Neural crest cell (in vitro differentiated cells): ENCODE measurements around the gene MAP3K8. TPM values are rescaled to one million over a fixed set of nuclear protein-coding genes. Genes with fewer than 3 reads are reported as not detected.
"Not testable (repeated sequence)": the region's sequence is repeated elsewhere in the genome, so short reads cannot be mapped to it uniquely, and the experiment has no call there.

Experiments
- DNase-seq: peaks from one replicate; pipeline ENCODE4 v3.0.0; 2021; ENCODE audit warnings: low read depth, mixed read lengths, low spot score
- H3K27ac Mint-ChIP-seq: one replicate; pipeline ENCODE4 v1.8.0; 2021; ENCODE audit warnings: mild to moderate bottlenecking, mixed read lengths; ENCODE audit not compliant: unreplicated experiment
- H3K27me3 Mint-ChIP-seq: 2 replicates; pipeline ENCODE4 v1.8.0; 2021; ENCODE audit warnings: low read depth, mild to moderate bottlenecking, mixed read lengths
- H3K36me3 Mint-ChIP-seq: 2 replicates; pipeline ENCODE4 v1.8.0; 2021; ENCODE audit warnings: low read depth, mild to moderate bottlenecking, mixed read lengths
- H3K4me1 Mint-ChIP-seq: 2 replicates; pipeline ENCODE4 v1.8.0; 2021; ENCODE audit warnings: mixed read lengths
- H3K4me3 Mint-ChIP-seq: one replicate; pipeline ENCODE4 v1.8.0; 2021; ENCODE audit warnings: mild to moderate bottlenecking, mixed read lengths
- H3K9me3 Mint-ChIP-seq: 2 replicates; pipeline ENCODE4 v1.8.0; 2021; ENCODE audit warnings: mixed read lengths
- CTCF ChIP-seq: fragments of 200-600 bp; sonication (generic); conservative IDR thresholded peaks from 2 replicates; pipeline ENCODE4 v1.5.0; 2021; ENCODE audit warnings: antibody characterized with exemption, mild to moderate bottlenecking
- total RNA-seq: library from RNA; stranded (reverse); gene quantifications from 2 replicates; pipeline ENCODE4 v1.2.1, GENCODE V29; 2021

MAP3K8 gene
- total RNA-seq, 1 donor from 2014 or later = 1.4 TPM

GRCh38 chr10:30431435-30431911, 2.5 kb upstream of the MAP3K8 start:
- peaks cover 28% of the 10 kb centered on the region for H3K27me3 Mint-ChIP-seq
- no peak for DNase-seq
- H3K4me1 Mint-ChIP-seq = peaks cover 39% of the 10 kb centered on the region
- no peak for TF ChIP-seq CTCF
- no peak overlapping the region for H3K27ac Mint-ChIP-seq
- no peaks in the 10 kb centered on the region for H3K36me3 Mint-ChIP-seq
- no peaks in the 10 kb centered on the region for H3K9me3 Mint-ChIP-seq
- H3K4me3 Mint-ChIP-seq = peak overlapping the region; percentile 84

- peak overlapping the region; percentile 88 for H3K4me3 Mint-ChIP-seq
- H3K27ac Mint-ChIP-seq = peak overlapping the region; percentile 35
- peaks cover 34% of the 10 kb centered on the region for H3K27me3 Mint-ChIP-seq
- H3K9me3 Mint-ChIP-seq = no peaks in the 10 kb centered on the region
- no peak for DNase-seq
- peaks cover 49% of the 10 kb centered on the region for H3K4me1 Mint-ChIP-seq
- TF ChIP-seq CTCF = no peak
- no peaks in the 10 kb centered on the region for H3K36me3 Mint-ChIP-seq
Measured at GRCh38 chr10:30432622-30433305, 1.2 kb upstream of the MAP3K8 start.

GRCh38 chr10:30433306-30433729, 666 bp upstream of the MAP3K8 start:
- peaks cover 48% of the 10 kb centered on the region for H3K4me1 Mint-ChIP-seq
- peak overlapping the region; percentile 88 for H3K4me3 Mint-ChIP-seq
- no peak for TF ChIP-seq CTCF
- DNase-seq = peak; percentile 65
- peaks cover 34% of the 10 kb centered on the region for H3K27me3 Mint-ChIP-seq
- peak overlapping the region; percentile 35 for H3K27ac Mint-ChIP-seq
- H3K9me3 Mint-ChIP-seq = no peaks in the 10 kb centered on the region
- no peaks in the 10 kb centered on the region for H3K36me3 Mint-ChIP-seq

- H3K27me3 Mint-ChIP-seq = peaks cover 34% of the 10 kb centered on the region
- DNase-seq = peak; percentile 23
- H3K4me1 Mint-ChIP-seq = peaks cover 47% of the 10 kb centered on the region
- TF ChIP-seq CTCF = no peak
- H3K4me3 Mint-ChIP-seq = peak overlapping the region; percentile 90
- H3K36me3 Mint-ChIP-seq = no peaks in the 10 kb centered on the region
- H3K27ac Mint-ChIP-seq = no peak overlapping the region
- no peaks in the 10 kb centered on the region for H3K9me3 Mint-ChIP-seq
Measured at GRCh38 chr10:30434273-30435072, 489 bp downstream of the MAP3K8 start.

- no peak overlapping the region for H3K27ac Mint-ChIP-seq
- H3K9me3 Mint-ChIP-seq = no peaks in the 10 kb centered on the region
- H3K4me1 Mint-ChIP-seq = peaks cover 47% of the 10 kb centered on the region
- peaks cover 34% of the 10 kb centered on the region for H3K27me3 Mint-ChIP-seq
- no peak for DNase-seq
- H3K36me3 Mint-ChIP-seq = no peaks in the 10 kb centered on the region
- no peak for TF ChIP-seq CTCF
- H3K4me3 Mint-ChIP-seq = peak overlapping the region; percentile 90
Measured at GRCh38 chr10:30435073-30435422, 1.1 kb downstream of the MAP3K8 start.

GRCh38 chr10:30435499-30436167, 1.6 kb downstream of the MAP3K8 start:
- H3K4me1 Mint-ChIP-seq = peaks cover 47% of the 10 kb centered on the region
- H3K4me3 Mint-ChIP-seq = peak overlapping the region; percentile 90
- H3K27me3 Mint-ChIP-seq = peaks cover 34% of the 10 kb centered on the region
- DNase-seq, H3K27ac Mint-ChIP-seq, H3K9me3 Mint-ChIP-seq, H3K36me3 Mint-ChIP-seq: not testable (repeated sequence)
